Fibroblast of skin of right quadriceps (primary cell): ENCODE data around the gene TBC1D2B.
A peak's percentile ranks its signal among the peaks of the same experiment; 100 is the strongest.

Experiments
- DNase-seq: peaks from one replicate; pipeline ENCODE4 v3.0.0-alpha.2; 2013

The TBC1D2B gene

GRCh38 chr15:78071383-78071782 lies 6.1 kb downstream of the TBC1D2B start:
- no peak for DNase-seq

- DNase-seq, result no peak
Observed at GRCh38 chr15:78070049-78070700, 7.3 kb downstream of the TBC1D2B start.

GRCh38 chr15:78069462-78070029 lies 8.0 kb downstream of the TBC1D2B start:
- DNase-seq, result no peak

- no peak for DNase-seq
Observed at GRCh38 chr15:78069052-78069414, 8.5 kb downstream of the TBC1D2B start.

- DNase-seq, result no peak
Observed at GRCh38 chr15:78067328-78068228, 9.9 kb downstream of the TBC1D2B start.

GRCh38 chr15:78065973-78066946 lies 11.3 kb downstream of the TBC1D2B start:
- DNase-seq, result no peak

- peak; percentile 97 for DNase-seq
Observed at GRCh38 chr15:78065284-78065872, 12.1 kb downstream of the TBC1D2B start.

GRCh38 chr15:78064544-78064943 lies 13.0 kb downstream of the TBC1D2B start:
- DNase-seq, result peak; percentile 59

- no peak for DNase-seq
Observed at GRCh38 chr15:78063970-78064385, 13.5 kb downstream of the TBC1D2B start.

GRCh38 chr15:78063217-78063616 lies 14.3 kb downstream of the TBC1D2B start:
- no peak for DNase-seq

GRCh38 chr15:78061963-78062427 lies 15.5 kb downstream of the TBC1D2B start:
- DNase-seq, result no peak

GRCh38 chr15:78060232-78060631 lies 17.3 kb downstream of the TBC1D2B start:
- DNase-seq, result no peak

- no peak for DNase-seq
Observed at GRCh38 chr15:78059110-78059839, 18.2 kb downstream of the TBC1D2B start.

GRCh38 chr15:78058401-78058935 lies 19.0 kb downstream of the TBC1D2B start:
- DNase-seq, result no peak

- no peak for DNase-seq
Observed at GRCh38 chr15:78057803-78058202, 19.7 kb downstream of the TBC1D2B start.

- DNase-seq, result no peak
Observed at GRCh38 chr15:78056714-78057269, 20.7 kb downstream of the TBC1D2B start.

GRCh38 chr15:78055919-78056713 lies 21.4 kb downstream of the TBC1D2B start:
- no peak for DNase-seq

- DNase-seq, result no peak
Observed at GRCh38 chr15:78054966-78055365, 22.5 kb downstream of the TBC1D2B start.

GRCh38 chr15:78054518-78054917 lies 23.0 kb downstream of the TBC1D2B start:
- DNase-seq, result no peak

- DNase-seq, result no peak
Observed at GRCh38 chr15:78052545-78052944, 25.0 kb downstream of the TBC1D2B start.
